H7 (cell line): ENCODE results near the gene TSPAN32. TPM values are rescaled to one million over a fixed set of nuclear protein-coding genes. Genes with fewer than 3 reads are reported as not detected.

Source experiments
- DNase-seq: peaks from one replicate; pipeline ENCODE4 v3.0.0; 2012
- H3K27me3 ChIP-seq: 2 replicates; pipeline ENCODE4 v1.6.0; 2011; ENCODE audit warnings: mild to moderate bottlenecking, low read length; ENCODE audit not compliant: control insufficient read depth, insufficient read depth
- H3K36me3 ChIP-seq: replicated peaks from 2 replicates; pipeline ENCODE4 v1.5.1; 2011; ENCODE audit warnings: low read length; ENCODE audit not compliant: control insufficient read depth, insufficient read depth
- H3K4me3 ChIP-seq: 2 replicates; pipeline ENCODE4 v1.5.1; 2011; ENCODE audit warnings: low read depth, mild to moderate bottlenecking, control low read depth, low read length, moderate library complexity; ENCODE audit not compliant: insufficient read depth
- total RNA-seq: library from RNA; depleted of rRNA; stranded (reverse); fragments of >200 nt; shearing (Covaris generic); gene quantifications from 2 replicates; pipeline ENCODE4 v1.2.3, GENCODE V29; 2014

The TSPAN32 gene
- total RNA-seq, 1 experiment from 2014 or later, result not detected

- Histone ChIP-seq H3K36me3 (no peaks in the 10 kb centered on the region), H3K4me3 (no peak overlapping the region), H3K27me3 (no peaks in the 10 kb centered on the region)
- no peak for DNase-seq
These were observed 9.1 kb downstream of the TSPAN32 start for GRCh38 chr11:2310786-2311352.

GRCh38 chr11:2311353-2312133 lies 9.7 kb downstream of the TSPAN32 start:
- DNase-seq, result no peak
- Histone ChIP-seq H3K27me3 (no peaks in the 10 kb centered on the region), H3K4me3 (no peak overlapping the region), H3K36me3 (no peaks in the 10 kb centered on the region)

DNA sequence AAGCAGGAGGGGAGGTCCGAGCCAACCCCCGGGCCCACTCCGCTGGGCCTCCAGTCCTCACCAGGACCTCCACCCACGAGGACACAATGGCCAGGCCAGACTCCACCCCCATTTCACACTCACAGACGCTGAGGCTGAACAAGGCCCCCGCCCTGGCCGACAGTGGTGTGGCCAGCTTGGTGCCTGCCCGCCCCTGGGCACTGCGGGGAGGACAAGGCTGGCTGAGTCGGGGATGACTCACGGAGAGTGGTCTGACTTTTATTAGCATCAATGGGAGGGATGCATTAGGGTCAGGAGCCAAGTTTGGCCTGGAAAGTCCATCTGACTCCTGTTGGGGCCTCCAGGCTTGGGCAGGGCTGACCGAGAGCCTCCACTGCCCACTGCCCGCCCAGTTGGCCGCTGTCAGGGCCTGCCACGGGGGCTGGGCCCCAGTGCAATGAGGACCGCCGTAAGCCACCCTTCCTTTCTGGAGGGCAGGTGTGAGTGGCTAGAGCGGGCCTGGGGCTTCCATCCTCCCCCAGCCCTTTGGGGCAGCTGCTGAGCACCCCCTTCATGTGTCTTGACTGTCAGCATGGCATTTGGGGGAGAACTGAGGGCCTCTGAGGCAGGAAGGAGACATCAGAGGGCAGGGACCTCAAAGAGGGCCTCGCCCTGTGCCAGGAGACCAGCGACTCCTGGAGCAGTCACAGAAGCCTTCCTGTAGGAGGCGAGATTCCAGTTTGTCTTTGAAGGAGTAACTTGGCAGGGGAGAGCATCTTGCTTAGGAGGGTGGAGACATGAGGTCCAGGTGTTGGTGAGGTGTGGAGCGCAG lies 10.6 kb downstream of the TSPAN32 start:
- no peaks in the 10 kb centered on the region for H3K27me3 ChIP-seq

GRCh38 chr11:2313051-2313951 lies 11.5 kb downstream of the TSPAN32 start:
- Histone ChIP-seq H3K36me3 (no peaks in the 10 kb centered on the region), H3K27me3 (no peaks in the 10 kb centered on the region), H3K4me3 (no peak overlapping the region)
- DNase-seq, result no peak

More for the DNA sequence above, 10.6 kb downstream of the TSPAN32 start:
- peak; percentile 79 for DNase-seq
- Histone ChIP-seq H3K36me3 (no peaks in the 10 kb centered on the region), H3K4me3 (no peak overlapping the region)

DNA sequence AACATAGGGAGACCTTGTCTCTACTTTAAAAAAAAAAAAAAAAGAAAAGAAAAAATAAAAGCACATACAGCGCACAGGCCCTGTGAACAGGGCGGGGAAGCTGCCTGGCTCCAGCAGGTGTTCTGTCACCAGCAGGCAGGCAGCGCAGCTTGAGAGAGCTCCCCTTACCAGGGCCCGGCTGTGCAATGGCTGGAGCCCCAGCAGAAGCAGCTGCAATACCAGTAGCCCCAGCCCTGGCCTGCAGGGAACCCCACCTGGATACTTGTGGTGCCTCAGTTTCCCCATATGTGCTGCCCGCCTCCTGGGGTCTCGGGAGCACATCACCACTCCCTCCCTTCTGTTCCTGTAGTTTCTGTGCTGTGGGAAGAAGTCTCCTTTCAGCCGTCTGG lies 12.3 kb downstream of the TSPAN32 start:
- H3K4me3 ChIP-seq, result no peak overlapping the region
- no peaks in the 10 kb centered on the region for H3K27me3 ChIP-seq
- no peaks in the 10 kb centered on the region for H3K36me3 ChIP-seq
- peak; percentile 37 for DNase-seq

DNA sequence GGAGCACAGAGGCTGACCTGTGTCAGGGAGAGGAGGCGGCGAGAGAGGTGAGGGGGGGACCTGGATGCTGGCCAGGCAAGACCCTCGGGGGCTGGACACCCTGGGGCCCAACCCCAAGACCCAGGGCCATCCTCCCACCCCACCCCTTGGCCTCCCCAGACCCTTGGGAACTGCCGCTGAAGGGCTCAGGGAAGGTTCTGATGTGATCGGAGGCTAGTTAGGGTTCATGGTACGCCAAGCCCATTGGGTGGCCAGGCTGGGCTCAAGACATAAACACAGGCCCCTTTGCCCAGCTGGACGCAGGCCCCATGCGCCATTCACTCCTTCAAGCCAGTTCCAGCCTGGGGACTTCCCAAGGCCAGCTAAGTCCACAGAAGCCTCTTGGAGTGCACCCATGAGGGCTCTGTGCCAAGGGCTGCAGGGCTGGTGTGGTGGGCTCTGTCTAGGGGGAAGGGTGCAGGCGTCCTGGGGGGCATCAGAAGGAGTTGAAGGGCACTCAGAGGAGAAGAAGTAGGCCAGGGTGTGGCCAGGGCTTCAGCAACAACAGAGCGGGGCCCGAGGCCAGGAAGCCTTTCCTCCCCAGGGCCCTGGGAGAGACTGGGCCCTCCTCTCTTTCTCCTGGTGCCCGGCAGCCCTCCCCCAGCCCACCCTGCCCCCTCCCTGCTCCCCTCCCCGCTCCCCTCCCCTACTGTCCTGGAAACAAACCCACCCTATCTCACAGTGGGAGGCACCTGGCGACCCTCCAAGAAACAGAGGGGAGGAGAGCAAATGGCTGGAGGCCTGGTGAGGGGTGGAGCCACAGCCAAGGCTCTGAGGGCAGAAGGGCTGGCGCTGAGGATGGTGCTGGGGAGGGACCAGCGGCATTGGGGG lies 12.9 kb downstream of the TSPAN32 start:
- Histone ChIP-seq H3K4me3 (no peak overlapping the region), H3K27me3 (no peaks in the 10 kb centered on the region), H3K36me3 (no peaks in the 10 kb centered on the region)
- DNase-seq, result peak; percentile 31

DNA sequence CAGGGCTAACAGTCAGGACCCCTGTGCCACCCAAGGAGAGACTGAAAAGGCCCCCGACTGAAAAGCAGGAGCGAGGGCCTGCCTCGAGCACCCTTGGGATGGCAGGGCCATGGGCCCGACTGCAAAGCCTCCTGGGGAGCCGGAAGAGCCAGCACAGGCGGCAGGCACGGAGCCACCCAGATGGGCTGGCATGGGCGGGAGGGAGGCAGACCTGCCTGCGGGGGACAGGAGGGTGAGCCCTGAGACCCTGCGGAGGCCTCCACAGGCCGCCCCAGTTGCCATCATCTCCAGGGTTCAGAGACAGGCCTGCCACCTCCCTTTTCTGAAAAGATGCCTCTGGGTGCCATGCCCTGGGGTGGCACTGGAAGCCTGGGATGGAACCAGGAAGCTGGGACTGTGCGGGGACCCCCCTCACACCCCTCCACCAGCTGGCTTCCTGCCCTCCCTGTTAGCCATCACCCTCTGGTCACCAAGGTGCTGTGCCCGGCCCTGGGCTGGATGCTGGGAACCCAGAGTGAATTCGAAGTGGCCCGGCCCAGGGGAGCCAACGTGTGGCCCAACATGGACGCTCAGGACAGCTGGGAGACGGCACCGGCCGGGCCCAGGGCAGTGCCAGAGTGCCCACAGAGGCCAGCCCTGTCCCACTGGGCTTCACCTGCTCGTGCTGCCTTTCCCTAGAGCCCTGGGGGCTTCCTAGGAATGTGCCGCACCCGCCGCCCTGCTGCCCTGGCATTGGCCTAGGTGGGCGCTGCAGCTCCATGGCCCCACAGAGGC lies 13.8 kb downstream of the TSPAN32 start:
- no peak overlapping the region for H3K4me3 ChIP-seq
- H3K36me3 ChIP-seq, result no peaks in the 10 kb centered on the region
- H3K27me3 ChIP-seq, result no peaks in the 10 kb centered on the region
- DNase-seq, result peak; percentile 55

GRCh38 chr11:2316169-2316962 lies 14.6 kb downstream of the TSPAN32 start:
- DNase-seq, result peak; percentile 46
- Histone ChIP-seq H3K27me3 (no peaks in the 10 kb centered on the region), H3K4me3 (no peak overlapping the region), H3K36me3 (no peaks in the 10 kb centered on the region)

- no peak for DNase-seq
- Histone ChIP-seq H3K4me3 (no peak overlapping the region), H3K27me3 (no peaks in the 10 kb centered on the region), H3K36me3 (no peaks in the 10 kb centered on the region)
These were observed 15.1 kb downstream of the TSPAN32 start for GRCh38 chr11:2316963-2317244.

- no peak overlapping the region for H3K4me3 ChIP-seq
- peak; percentile 68 for DNase-seq
- no peaks in the 10 kb centered on the region for H3K36me3 ChIP-seq
- H3K27me3 ChIP-seq, result no peaks in the 10 kb centered on the region
These were observed 15.7 kb downstream of the TSPAN32 start for GRCh38 chr11:2317354-2318050.

GRCh38 chr11:2318123-2318522 lies 16.3 kb downstream of the TSPAN32 start:
- DNase-seq, result peak; percentile 19
- no peaks in the 10 kb centered on the region for H3K27me3 ChIP-seq
- no peaks in the 10 kb centered on the region for H3K36me3 ChIP-seq

DNA sequence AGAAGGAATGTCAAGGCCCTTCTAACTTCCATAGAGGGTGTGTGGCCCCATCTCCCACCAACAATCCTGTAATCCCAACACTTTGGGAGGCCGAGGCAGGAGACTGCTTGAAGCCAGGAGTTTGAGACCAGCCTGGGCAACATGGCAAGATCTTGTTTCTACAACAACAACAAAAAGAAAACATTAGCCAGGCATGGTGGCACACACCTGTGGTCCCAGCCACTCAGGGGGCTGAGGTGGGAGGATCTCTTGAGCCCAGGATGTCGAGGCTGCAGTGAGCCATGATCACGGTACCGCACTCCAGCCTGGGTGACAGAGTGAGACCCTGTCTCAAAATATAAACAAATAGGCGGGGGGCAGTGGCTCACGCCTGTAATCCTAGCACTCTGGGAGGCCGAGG lies 16.9 kb downstream of the TSPAN32 start:
- no peak for DNase-seq
- Histone ChIP-seq H3K27me3 (no peaks in the 10 kb centered on the region), H3K4me3 (no peak overlapping the region), H3K36me3 (no peaks in the 10 kb centered on the region)

More at GRCh38 chr11:2318123-2318522, 16.3 kb downstream of the TSPAN32 start:
- H3K4me3 ChIP-seq, result no peak overlapping the region
